Measurements from ENCODE around the gene KDM6A. TPM values are rescaled to one million over a fixed set of nuclear protein-coding genes. Genes with fewer than 3 reads are reported as not detected.
A peak's percentile ranks its signal among the peaks of the same experiment; 100 is the strongest.
"Not testable (repeated sequence)": the region's sequence is repeated elsewhere in the genome, so short reads cannot be mapped to it uniquely, and the experiment has no call there.

The KDM6A gene
- polyA plus RNA-seq, 1 donor from 2014 or later = 13.2 TPM

GRCh38 chrX:44875185-44875489 lies 2.1 kb downstream of the KDM6A start:
- peaks cover 2% of the 10 kb centered on the region for H3K27me3 Mint-ChIP-seq
- H3K9me3 Mint-ChIP-seq = no peaks in the 10 kb centered on the region
- H3K4me3 Mint-ChIP-seq = peak overlapping the region; percentile 96 to 99 (median 98)
- peaks cover 31 to 39% (median 33%) of the 10 kb centered on the region in 3 donors for H3K4me1 Mint-ChIP-seq
- peak overlapping the region; percentile 96 to 98 (median 97) for H3K27ac Mint-ChIP-seq
- H3K36me3 Mint-ChIP-seq = no peaks in the 10 kb centered on the region

DNA sequence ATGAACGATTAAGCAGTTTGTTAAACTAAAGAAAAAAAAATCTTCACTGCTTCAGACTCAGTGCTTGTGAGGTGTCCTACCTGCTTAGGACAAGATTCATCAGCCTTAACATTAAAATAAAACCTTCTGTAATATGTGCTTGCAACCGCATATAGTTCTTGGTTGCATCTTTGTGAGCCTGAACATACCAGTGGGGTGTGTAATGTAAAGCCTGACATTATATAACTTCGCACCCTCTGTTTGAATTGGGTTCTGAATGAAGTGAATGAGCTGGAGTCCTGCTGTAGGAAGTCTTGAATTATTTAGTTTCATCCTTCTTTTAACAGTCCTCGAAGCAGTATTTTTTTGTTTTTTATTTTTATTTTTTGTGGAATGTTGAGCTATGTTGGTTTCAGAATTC lies 3.1 kb downstream of the KDM6A start:
- peaks cover 35 to 42% (median 36%) of the 10 kb centered on the region in 3 donors for H3K4me1 Mint-ChIP-seq
- H3K27me3 Mint-ChIP-seq = peaks cover 2% of the 10 kb centered on the region
- H3K4me3 Mint-ChIP-seq = peak overlapping the region; percentile 67 to 85 (median 78)
- H3K36me3 Mint-ChIP-seq = peaks cover 3% of the 10 kb centered on the region
- H3K27ac Mint-ChIP-seq = peak overlapping the region; percentile 27 to 75 (median 71)
- no peaks in the 10 kb centered on the region for H3K9me3 Mint-ChIP-seq

DNA sequence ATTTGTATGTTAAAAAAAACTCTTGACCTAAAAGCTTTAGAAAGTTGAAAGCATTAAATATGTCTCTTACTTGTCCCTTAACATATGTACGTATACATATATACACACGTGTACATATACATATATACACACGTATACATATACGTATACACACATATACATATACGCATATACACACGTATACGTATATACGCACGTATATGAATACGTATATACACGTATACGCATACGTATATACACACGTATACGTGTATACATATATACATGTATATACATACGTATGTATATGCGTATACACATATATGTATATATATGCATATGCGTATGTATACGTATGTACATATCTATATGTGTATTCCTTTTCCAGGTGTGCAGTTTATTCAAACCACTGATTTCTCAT lies 3.8 kb downstream of the KDM6A start:
- Mint-ChIP-seq H3K36me3 (peaks cover 3% of the 10 kb centered on the region), H3K9me3 (no peaks in the 10 kb centered on the region), H3K27me3 (peaks cover 2% of the 10 kb centered on the region), H3K27ac (peak overlapping the region in 2 of 3 donors; percentile 26 to 73), H3K4me1 (peaks cover 35 to 40% (median 37%) of the 10 kb centered on the region in 3 donors), H3K4me3 (peak overlapping the region; percentile 3 to 74 (median 36))

- Mint-ChIP-seq H3K9me3 (no peaks in the 10 kb centered on the region), H3K27me3 (peaks cover 2% of the 10 kb centered on the region), H3K27ac (no peak overlapping the region), H3K4me3 (peak overlapping the region in 2 of 4 donors; percentile 63 to 65), H3K4me1 (peaks cover 41 to 47% (median 45%) of the 10 kb centered on the region in 3 donors), H3K36me3 (peaks cover 3% of the 10 kb centered on the region)
Observed at GRCh38 chrX:44878780-44879179, 5.8 kb downstream of the KDM6A start.

DNA sequence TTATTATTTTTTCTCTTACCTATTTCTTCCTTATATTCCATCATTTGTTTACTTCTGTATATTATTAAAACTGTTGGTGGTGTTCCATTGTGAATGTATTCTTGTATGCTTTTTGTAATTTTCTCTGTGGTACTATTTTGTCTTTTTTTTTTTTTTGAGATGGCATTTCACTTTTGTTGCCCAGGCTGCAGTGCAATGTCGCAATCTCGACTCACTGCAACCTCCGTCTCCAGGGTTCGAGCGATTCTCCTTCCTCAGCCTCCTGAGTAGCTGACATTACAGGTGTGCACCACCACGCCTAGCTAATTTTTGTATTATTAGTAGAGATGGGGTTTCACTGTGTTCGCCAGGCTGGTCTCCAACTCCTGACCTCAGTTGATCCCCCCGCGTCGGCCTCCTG lies 8.6 kb downstream of the KDM6A start:
- H3K36me3 Mint-ChIP-seq = peaks cover 4% of the 10 kb centered on the region
- H3K27me3 Mint-ChIP-seq = no peaks in the 10 kb centered on the region
- peaks cover 45 to 60% (median 48%) of the 10 kb centered on the region in 3 donors for H3K4me1 Mint-ChIP-seq
- peak overlapping the region in 1 of 3 donors; percentile 32 for H3K27ac Mint-ChIP-seq
- no peaks in the 10 kb centered on the region for H3K9me3 Mint-ChIP-seq
- peak overlapping the region in 2 of 4 donors; percentile 7 to 18 for H3K4me3 Mint-ChIP-seq

DNA sequence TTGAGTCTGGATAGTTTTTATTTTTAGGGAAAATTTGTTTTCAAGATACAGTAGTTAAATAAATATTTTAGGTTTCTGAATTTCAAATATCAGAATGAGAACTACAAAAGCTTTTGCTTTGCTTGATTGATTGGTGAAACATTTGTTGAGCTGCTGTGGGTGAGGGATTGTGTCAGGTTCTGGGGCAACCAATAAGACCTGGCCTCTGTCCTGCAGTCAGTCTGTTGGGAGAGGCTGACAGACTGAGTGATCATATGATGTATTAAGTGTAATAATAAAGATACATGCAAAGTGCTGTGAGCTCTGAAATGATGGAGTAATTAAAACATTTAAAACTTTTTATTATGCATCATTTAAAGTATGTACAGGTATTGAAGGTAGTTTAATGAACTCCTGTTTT lies 9.6 kb downstream of the KDM6A start:
- Mint-ChIP-seq H3K4me3 (peak overlapping the region in 2 of 4 donors; percentile 44 to 49), H3K36me3 (peaks cover 4% of the 10 kb centered on the region), H3K27ac (peak overlapping the region in 1 of 3 donors; percentile 32), H3K4me1 (peaks cover 46 to 59% (median 47%) of the 10 kb centered on the region in 3 donors), H3K27me3 (no peaks in the 10 kb centered on the region), H3K9me3 (no peaks in the 10 kb centered on the region)

DNA sequence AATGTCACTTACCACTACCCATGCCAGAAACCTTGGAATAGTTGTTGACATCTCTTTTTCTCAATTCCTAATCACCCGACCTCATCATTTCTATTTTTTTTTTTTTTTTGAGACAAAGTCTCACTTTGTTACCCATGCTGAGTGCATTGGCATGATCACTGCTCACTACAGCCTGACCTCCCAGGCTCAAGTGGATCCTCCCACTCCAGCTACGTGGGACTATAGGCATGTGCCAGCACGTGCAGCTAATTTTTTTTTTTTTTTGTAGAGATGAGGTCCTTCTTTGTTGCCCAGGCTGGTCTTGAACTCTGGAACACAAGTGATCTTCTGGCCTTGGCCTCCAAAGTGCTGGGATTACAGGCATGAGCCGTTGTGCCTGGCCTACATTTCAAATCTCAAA lies 12.0 kb downstream of the KDM6A start:
- H3K36me3 Mint-ChIP-seq = peaks cover 4% of the 10 kb centered on the region
- H3K27ac Mint-ChIP-seq = peak overlapping the region in 1 of 3 donors; percentile 25
- peak overlapping the region in 1 of 4 donors; percentile 1 for H3K4me3 Mint-ChIP-seq
- no peaks in the 10 kb centered on the region for H3K9me3 Mint-ChIP-seq
- H3K4me1 Mint-ChIP-seq = peaks cover 45 to 59% (median 51%) of the 10 kb centered on the region in 3 donors
- H3K27me3 Mint-ChIP-seq = no peaks in the 10 kb centered on the region

DNA sequence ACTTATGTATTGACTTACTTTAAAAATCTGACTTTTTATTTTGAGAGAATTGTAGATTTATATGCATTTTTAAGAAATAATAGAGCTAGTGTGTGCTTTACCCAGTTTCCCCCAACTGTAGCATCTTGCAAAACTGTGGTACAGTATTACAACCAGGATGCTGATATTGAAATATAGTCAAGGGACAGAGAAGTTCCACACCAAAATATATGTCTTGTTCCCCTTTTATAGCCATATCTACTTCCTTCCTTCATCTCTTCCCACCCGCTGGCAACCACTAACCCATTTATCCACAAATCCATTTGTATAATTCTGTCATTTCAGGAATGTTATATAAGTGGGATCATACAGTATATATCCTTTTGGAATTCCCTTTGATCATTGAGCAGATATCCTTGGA lies 16.8 kb downstream of the KDM6A start:
- Mint-ChIP-seq H3K27me3 (no peaks in the 10 kb centered on the region), H3K9me3 (peaks cover 0 to 2% (median 0%) of the 10 kb centered on the region in 3 donors), H3K4me3 (peak overlapping the region in 2 of 4 donors; percentile 0 to 2), H3K36me3 (peaks cover 4% of the 10 kb centered on the region), H3K27ac (no peak overlapping the region), H3K4me1 (peaks cover 40 to 60% (median 49%) of the 10 kb centered on the region in 3 donors)

- H3K4me1 Mint-ChIP-seq = peaks cover 39 to 56% (median 47%) of the 10 kb centered on the region in 3 donors
- peak overlapping the region in 1 of 3 donors; percentile 90 for H3K27ac Mint-ChIP-seq
- H3K4me3 Mint-ChIP-seq = no peak overlapping the region
- peaks cover 0 to 2% (median under 1%) of the 10 kb centered on the region in 3 donors for H3K9me3 Mint-ChIP-seq
- H3K27me3 Mint-ChIP-seq = no peaks in the 10 kb centered on the region
- H3K36me3 Mint-ChIP-seq = peaks cover 4% of the 10 kb centered on the region
Observed at GRCh38 chrX:44890247-44890646, 17.3 kb downstream of the KDM6A start.

DNA sequence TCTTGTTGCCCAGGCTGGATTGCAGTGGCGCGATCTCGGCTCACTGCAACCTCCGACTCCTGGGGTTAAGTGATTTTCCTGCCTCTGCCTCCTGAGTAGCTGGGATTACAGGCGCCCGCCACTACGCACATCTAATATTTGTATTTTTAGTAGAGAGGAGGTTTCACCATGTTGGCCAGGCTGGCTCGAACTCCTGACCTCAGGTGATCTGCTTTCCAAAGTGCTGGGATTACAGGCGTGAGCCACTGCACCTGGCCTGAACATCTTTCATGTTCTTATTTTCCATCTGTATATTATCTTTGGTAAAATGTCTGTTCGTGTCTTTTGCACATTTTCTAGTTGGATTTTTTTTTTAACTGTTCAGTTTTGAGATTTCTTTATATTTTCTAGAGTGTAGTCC lies 17.7 kb downstream of the KDM6A start:
- not testable (repeated sequence) for H3K9me3 Mint-ChIP-seq, H3K27me3 Mint-ChIP-seq, H3K36me3 Mint-ChIP-seq, H3K4me3 Mint-ChIP-seq
- peaks cover 38 to 52% (median 48%) of the 10 kb centered on the region in 3 donors for H3K4me1 Mint-ChIP-seq
- peak overlapping the region in 2 of 3 donors; percentile 40 to 90 for H3K27ac Mint-ChIP-seq

DNA sequence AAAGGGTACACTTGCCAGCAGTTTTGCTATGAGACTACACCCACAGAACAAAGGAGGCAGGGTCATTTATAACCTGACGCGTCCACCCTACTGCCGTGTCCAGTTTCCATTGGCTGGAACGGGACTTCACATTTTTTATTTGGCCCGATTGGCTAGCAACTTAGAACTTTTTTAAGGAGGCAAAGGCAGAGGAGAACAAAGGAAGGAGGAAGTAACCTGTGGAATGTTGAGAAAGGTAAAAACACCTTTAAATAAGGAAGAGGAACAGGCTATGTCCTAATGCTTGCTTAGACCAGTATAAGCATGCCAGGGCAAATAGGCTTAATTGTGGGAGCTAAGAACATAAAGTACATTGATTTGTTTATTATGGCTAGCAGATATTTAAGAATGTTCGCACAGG lies 18.7 kb downstream of the KDM6A start:
- Mint-ChIP-seq H3K27me3 (no peaks in the 10 kb centered on the region), H3K9me3 (peaks cover 0 to 8% (median 4%) of the 10 kb centered on the region in 3 donors), H3K36me3 (peaks cover 3% of the 10 kb centered on the region), H3K4me1 (peaks cover 35 to 53% (median 46%) of the 10 kb centered on the region in 3 donors), H3K27ac (peak overlapping the region in 2 of 3 donors; percentile 60 to 62), H3K4me3 (peak overlapping the region in 2 of 4 donors; percentile 18 to 55)

- peaks cover 0 to 11% (median 9%) of the 10 kb centered on the region in 3 donors for H3K9me3 Mint-ChIP-seq
- no peak overlapping the region for H3K27ac Mint-ChIP-seq
- peak overlapping the region in 2 of 4 donors; percentile 26 to 79 for H3K4me3 Mint-ChIP-seq
- peaks cover 48 to 57% (median 50%) of the 10 kb centered on the region in 3 donors for H3K4me1 Mint-ChIP-seq
- H3K27me3 Mint-ChIP-seq = no peaks in the 10 kb centered on the region
- peaks cover 3% of the 10 kb centered on the region for H3K36me3 Mint-ChIP-seq
Observed at GRCh38 chrX:44896876-44897186, 23.8 kb downstream of the KDM6A start.

GRCh38 chrX:44897539-44897938 lies 24.6 kb downstream of the KDM6A start:
- Mint-ChIP-seq H3K9me3 (peaks cover 1 to 11% (median 7%) of the 10 kb centered on the region in 3 donors), H3K27me3 (no peaks in the 10 kb centered on the region), H3K36me3 (peaks cover 3% of the 10 kb centered on the region), H3K27ac (peak overlapping the region; percentile 15 to 88 (median 24)), H3K4me3 (peak overlapping the region in 2 of 4 donors; percentile 39 to 72), H3K4me1 (peaks cover 47 to 54% (median 49%) of the 10 kb centered on the region in 3 donors)

GRCh38 chrX:44898411-44899221 lies 25.6 kb downstream of the KDM6A start:
- H3K27ac Mint-ChIP-seq = peak overlapping the region; percentile 39 to 88 (median 86)
- peaks cover 4 to 11% (median 7%) of the 10 kb centered on the region in 3 donors for H3K9me3 Mint-ChIP-seq
- H3K4me1 Mint-ChIP-seq = peaks cover 49 to 54% (median 49%) of the 10 kb centered on the region in 3 donors
- peak overlapping the region in 3 of 4 donors; percentile 58 to 93 (median 86) for H3K4me3 Mint-ChIP-seq
- no peaks in the 10 kb centered on the region for H3K27me3 Mint-ChIP-seq
- H3K36me3 Mint-ChIP-seq = peaks cover 3% of the 10 kb centered on the region

- Mint-ChIP-seq H3K4me3 (peak overlapping the region; percentile 58 to 93 (median 74)), H3K36me3 (no peaks in the 10 kb centered on the region), H3K9me3 (peaks cover 4 to 11% (median 7%) of the 10 kb centered on the region in 3 donors), H3K27ac (peak overlapping the region; percentile 86 to 90 (median 88)), H3K4me1 (peaks cover 53 to 58% (median 55%) of the 10 kb centered on the region in 3 donors), H3K27me3 (no peaks in the 10 kb centered on the region)
Observed at GRCh38 chrX:44899946-44900345, 27.0 kb downstream of the KDM6A start.

Data from IgD-negative memory B cell (primary cell).